ENCODE measurements around the gene ZNF337.
"Not testable (repeated sequence)": the region's sequence is repeated elsewhere in the genome, so short reads cannot be mapped to it uniquely, and the experiment has no call there.

Gene ZNF337

DNA sequence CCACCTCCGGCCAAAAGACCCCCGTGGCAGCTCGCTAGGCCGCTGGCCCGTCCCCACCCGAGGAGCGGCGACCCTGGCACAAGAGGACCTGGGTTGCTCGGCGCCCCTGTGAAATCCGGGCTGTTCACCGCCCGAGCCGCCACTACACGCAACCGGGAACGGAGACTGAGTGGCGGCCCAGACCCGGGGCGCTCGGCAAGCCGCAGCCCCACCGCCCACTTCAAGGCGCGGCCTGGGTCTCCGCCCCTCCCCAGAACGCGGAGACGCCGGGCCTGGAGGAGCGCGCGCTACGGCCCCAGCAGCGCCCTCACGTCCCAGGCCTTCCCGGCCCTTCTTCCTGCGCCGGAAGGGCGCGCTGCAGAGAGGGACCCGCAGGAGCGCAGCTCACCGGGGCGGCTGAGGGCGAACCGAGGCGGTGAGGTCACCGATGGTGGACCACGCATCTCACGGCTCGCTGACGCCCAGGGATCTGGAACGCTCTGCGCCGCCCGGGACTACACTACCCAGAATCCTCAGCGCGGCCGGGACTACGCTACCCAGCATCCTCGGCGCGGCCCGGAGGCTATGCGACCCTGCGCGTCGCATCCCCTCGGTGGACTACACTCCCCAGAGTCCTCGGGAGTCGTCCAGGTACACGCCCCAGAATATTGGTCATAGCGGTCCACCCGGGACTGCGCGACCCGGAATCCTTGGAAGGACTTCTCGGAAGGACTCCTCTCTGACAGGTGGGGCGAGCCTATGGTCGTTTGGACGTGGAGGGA is at the start of gene ZNF337:
TSS of gene ZNF337 (minus strand) at position 483 of the 761 bp plus-strand sequence. CDS start 10,436 bp downstream, outside the sequence.
- DNase-seq (ENCODE audit: low spot score): peak; percentile 94

DNA sequence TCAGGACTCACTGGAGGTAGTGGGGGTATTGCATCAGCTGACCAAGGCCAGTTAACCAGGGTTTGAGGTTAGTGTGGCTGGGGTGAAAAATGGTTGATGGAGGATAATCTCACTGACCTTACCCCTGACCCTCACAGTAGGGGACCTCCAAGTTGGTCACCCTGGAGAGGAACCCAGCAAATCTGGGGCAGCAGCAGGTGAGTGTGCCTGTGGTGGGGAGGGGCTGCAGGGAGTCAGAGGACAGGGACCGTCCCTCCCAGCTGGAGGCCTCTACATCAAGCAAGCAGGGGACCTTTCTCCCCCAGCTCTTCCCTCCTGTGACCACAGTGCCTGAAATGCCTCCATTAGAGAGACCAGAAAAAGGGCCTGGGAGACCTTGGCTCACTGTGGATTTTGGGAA is 49.1 kb upstream of the ZNF337 start:
- no peak for DNase-seq (ENCODE audit: low spot score)

DNA sequence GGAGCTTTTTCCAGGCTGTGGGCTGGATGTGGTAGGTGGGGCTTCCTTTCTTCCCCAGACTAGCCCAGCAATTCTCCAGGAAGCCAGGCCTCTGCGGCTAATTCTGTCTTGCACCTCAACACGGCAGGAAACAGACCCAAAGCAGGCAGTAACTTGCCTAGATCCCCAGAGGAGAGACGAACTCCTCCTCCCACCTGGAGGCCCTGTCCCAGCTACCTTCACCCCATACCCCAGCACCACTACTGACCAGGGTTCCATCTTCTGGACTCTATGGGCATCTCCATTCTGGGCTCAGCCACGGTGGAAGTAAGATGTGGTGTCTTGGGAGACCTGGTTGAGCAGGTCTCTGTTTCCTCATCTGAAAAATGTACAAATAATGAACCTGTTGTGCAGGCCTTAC is 48.4 kb upstream of the ZNF337 start:
- no peak for DNase-seq (ENCODE audit: low spot score)

DNA sequence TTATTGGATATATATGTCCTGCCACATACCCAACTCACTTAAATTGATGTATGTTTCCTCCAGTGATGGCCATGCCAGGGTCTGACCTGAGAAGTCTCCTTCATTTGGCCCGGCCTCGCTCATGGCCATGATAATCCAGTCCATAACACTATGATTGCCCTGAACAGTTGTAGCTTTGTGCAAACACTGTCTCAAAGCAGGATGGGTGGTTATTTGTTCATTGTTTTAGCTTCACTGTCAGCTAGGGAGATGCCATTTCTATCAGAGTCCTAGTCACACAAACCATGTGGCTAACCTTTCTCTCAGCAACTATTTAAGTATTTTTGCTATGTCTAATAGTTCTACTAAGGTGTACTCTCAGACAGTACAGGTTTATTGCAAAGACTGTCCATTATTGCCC is 47.6 kb upstream of the ZNF337 start:
- no peak for DNase-seq (ENCODE audit: low spot score)

DNA sequence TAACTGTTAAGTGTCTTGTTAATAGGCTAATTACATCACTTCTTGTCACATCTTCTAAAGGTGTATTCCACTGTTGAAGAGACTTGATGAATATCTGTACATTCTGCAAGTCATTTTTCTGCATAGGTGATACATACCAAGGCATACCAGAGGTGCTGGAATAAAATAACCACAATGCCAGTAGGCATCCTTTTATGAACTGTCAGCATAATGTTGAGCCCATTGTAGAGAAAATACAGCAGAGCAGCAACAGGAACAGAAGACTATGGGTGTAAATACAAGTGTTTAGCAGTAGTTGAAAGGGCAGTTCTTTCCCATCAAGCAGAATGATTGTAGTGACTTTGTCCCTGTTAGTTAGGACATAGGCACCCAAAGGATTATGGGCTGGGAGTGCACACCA is 44.4 kb upstream of the ZNF337 start:
- no peak for DNase-seq (ENCODE audit: low spot score)

DNA sequence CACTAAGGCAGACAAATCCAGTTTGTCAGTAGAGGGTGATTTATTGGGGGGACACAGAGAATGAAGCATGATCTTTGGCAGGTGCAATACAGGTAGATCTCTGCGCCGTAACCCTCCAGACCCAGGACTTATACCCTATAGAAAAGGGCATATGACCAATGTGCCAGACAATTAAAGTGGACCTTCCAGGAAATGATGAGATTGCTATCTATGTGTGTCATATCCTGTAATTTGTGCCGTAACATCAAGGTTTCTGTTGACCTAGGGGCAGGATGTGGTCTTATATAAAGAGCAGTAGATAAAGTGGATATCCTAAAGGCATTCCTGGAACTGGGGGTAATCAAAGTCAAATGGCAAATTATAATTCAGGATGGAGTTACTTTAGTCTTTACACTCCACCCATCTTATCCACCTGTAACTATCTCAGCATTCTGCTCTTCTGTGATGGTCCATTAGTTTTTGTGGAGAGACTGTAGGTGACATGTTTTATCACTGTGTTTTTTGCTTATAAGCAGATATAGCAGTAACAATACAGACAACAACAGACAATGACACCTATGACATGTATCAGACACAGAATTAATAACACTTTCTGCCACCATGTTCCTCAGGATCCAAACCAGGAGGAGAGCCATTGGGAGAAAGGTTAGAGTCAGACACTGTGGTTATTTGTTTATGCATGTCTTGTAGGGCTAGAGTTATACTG is 43.1 kb upstream of the ZNF337 start:
- peak; percentile 47 for DNase-seq (ENCODE audit: low spot score)

DNA sequence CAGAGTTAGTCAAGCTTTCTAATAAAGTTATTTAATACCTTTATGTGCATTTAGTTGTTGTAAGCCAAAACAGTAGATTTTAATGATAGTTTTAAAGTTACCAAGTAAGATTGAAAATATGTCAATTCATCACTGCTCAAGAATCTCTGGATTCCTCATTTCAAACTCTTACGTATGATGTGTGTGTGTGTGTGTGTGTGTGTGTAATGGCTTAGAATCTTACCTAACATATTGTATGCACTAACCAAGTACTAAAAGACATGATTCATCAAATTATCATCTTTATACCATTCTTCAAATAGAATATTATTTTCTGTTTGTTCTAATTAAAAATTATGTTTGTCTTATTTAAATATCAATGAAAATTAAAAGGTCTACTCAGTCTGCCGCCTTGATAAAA is 41.5 kb upstream of the ZNF337 start:
- no peak for DNase-seq (ENCODE audit: low spot score)

DNA sequence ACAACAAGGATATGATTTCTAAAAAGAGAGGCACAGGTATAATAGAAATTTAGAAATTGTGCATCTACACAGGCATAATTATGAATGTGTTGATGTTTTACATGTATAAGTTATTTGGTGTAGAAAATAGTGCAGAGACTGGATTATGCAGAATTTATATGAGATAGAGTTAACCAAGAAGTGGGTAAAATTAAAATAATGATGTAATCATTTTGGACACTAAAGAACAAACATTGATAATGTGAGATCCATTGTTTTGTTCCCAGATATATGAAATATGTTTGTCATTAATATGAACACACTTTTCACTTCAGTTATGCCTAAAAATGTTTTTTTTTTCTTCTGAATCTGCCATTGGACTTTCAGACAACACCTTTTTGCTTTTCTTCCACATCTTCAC is 37.2 kb upstream of the ZNF337 start:
- DNase-seq (ENCODE audit: low spot score): no peak

DNA sequence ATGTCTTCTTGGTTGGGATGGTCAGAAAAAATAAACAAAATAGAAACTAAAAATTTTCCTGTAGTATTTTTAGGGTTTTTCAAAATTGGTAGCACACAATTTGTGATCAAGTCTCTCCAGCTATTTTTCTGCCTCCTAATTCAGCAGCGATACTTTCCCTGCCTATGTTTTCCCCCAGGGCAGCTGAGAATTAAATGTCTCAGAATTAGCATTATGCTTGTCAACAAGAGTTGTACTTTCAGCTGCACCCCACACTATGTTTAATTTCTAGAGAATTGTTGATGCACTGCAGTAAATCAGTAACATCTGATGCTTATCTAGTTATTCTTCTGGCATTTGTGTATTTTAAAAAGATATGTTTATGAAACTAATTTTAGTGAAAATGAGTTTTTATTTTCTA is 34.2 kb upstream of the ZNF337 start:
- no peak for DNase-seq (ENCODE audit: low spot score)

DNA sequence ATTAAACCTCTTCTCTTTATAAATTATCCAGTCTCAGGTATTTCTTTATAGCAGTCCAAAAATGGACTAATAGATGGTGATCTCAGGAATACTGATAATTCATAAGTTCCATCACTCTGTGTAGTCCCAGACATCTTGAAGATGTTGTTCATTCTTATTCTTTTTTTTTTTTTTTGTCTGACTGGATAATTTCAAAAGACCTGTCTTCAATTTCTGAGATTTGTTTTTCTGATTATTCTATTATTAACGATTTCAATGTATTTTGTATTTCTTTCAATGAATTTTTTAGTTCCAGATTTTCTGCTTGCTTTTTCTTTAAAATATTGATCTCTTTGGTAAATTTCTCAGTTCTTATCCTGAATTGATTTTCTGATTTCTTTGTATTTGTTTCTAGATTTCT is 29.7 kb upstream of the ZNF337 start:
- DNase-seq (ENCODE audit: low spot score): no peak

DNA sequence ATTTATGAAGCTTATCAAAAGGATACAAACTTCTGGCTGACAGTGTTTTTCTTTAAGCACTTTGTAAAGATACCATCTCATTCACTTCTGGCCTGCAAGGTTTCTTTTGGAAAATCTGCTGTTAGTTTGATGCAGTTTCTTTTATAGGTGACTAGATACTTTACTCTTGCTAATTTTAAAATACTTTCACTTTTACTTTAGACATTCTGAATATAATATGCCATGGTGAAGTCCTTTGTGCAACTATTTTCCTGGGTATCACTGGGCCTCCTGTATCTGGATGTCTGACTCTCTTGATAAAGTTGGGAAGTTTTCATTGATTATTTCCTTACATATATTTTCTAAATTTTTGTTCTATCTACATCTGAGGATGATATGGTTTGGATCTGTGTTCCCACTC is 29.0 kb upstream of the ZNF337 start:
- no peak for DNase-seq (ENCODE audit: low spot score)

DNA sequence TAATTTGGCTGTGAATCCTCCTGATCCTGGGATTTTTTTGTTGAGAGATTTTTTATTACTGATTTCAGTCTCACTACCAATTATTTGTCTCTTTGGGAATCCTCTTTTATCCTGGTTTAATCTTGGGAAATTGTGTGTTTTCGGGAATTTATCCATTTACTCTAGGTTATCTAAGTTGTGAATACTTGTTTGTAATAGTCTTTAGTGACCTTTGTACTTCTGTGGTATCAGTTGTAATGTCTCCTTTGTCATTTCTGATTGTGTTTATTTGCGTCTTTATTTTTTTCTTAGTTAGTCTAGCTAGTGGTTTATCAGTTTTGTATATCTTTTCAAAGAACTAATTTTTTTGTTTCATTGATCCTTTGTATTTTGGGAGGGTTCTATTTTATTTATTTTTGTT is 27.3 kb upstream of the ZNF337 start:
- DNase-seq (ENCODE audit: low spot score): no peak

DNA sequence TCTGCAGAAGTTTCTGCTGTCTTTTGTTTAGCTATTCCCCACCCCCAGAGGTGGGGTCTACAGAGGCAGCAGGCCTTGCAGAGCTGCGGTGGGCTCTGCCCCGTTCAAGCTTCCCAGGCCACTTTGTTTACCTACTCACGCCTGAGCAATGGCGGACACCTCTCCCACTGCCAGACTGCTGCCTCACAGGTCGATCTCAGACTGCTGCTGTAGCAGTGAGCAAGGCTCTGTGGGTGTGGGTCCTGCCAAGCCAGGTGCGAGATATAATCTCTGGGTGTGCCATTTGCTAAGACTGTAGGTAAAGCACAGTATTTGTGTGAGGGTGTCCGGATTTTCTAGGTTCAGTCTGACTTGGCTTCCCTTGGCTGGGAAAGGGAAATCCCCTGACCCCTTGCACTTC is 23.6 kb upstream of the ZNF337 start:
- no peak for DNase-seq (ENCODE audit: low spot score)

DNA sequence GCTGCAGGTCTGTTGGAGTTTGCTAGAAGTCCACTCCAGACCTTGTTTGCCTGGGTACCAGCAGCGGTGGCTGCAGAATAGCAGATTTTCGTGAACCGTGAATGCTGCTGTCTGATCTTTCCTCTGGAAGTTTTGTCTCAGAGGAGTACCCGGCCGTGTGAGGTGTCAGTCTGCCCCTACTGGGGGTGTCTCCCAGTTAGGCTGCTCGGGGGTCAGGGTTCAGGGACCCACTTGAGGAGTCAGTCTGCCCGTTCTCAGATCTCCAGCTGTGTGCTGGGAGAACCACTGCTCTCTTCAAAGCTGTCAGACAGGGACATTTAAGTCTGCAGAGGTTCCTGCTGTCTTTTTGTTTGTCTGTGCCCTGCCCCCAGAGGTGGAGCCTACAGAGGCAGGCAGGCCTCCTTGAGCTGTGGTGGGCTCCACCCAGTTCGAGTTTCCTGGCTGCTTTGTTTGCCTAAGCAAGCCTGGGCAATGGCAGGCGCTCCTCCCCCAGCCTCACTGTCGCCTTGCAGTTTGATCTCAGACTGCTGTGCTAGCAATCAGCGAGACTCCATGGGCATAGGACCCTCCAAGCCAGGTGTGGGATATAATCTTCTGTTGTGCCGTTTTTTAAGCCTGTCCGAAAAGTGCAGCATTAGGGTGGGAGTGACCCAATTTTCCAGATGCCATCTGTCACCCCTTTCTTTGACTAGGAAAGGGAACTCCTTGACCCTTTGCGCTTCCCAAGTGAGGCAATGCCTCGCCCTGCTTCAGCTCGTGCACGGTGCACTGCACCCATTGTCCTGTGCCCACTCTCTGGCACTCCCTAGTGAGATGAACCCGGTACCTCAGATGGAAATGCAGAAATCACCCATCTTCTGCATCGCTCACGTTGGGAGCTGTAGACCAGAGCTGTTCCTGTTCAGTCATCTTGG is 22.5 kb upstream of the ZNF337 start:
- peak; percentile 52 for DNase-seq (ENCODE audit: low spot score)

DNA sequence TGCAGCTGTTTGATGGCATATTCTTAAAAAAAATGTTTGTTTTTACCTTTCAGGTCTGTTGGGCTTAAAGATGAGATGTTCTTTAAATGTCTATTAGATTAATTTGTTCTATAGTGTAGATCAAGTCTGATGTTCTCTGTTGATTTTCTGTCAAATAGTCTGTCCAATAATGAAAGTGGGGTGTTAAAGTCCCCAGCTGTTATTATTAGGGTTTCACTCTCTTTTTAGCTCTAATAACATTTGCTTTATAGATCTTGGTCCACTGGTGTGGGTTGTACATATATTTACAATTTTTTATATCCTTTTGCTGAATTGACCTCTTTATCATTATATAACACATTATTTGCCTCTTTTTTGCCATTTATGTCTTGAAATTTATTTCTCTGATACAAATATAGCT is 11.0 kb upstream of the ZNF337 start:
- DNase-seq (ENCODE audit: low spot score): no peak

DNA sequence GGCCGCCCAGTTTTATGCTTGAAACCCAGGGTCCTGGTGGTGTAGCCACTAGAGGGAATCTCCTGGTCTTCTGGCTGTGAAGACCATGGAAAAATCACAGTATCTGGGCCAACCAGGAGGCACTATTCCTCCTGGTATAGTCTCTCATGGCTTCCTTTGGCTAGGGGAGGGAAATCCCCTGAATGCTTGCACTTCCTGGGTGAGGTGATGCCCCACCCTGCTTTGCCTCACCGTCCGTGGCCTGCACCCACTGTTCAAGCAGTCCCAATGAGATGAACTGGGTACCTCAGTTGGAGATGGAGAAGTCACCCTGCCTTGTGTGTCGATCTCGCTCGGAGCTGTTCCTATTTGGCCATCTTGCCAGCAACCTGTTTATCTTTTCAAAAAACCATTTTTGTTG is 10.1 kb upstream of the ZNF337 start:
- DNase-seq (ENCODE audit: low spot score): peak; percentile 58

DNA sequence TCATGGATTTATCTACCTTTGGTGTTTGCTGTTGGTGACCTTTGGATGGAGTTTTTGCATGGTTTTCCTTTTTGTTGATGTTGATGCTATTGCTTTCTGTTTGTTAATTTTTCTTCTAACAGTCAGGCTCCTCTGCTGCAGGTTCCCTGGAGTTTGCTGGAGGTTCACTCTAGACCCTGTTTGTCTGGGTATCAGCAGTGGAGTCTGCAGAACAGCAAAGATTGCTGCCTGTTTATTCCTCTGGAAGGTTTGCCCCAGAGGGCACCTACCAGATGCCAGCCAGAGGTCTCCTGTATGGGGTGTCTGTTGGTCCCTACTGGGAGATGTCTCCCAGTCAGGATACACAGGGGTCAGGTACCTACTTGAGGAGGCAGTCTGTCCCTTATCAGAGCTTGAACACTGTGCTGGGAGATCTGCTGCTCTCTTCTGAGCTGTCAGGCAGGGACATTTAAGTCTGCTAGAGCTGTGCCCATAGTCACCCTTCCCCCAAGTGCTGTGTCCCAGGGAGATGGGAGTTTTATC is 9.2 kb upstream of the ZNF337 start:
- DNase-seq (ENCODE audit: low spot score): no peak

DNA sequence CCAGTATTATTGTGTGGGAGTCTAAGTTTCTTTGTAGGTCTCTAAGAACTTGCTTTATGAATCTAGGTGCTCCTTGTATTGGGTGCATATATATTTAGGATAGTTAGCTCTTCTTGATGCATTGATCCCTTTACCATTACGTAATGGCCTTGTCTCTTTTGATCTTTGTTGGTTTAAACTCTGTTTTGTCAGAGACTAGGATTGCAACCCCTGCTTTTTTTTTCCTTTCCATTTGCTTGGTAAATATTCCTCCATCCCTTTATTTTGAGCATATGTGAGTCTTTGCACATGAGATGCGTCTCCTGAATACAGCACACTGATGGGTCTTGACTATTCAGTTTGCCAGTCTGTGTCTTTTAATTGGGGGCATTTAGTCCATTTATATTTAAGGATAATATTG is 7.7 kb upstream of the ZNF337 start:
- DNase-seq (ENCODE audit: low spot score): not testable (repeated sequence)

DNA sequence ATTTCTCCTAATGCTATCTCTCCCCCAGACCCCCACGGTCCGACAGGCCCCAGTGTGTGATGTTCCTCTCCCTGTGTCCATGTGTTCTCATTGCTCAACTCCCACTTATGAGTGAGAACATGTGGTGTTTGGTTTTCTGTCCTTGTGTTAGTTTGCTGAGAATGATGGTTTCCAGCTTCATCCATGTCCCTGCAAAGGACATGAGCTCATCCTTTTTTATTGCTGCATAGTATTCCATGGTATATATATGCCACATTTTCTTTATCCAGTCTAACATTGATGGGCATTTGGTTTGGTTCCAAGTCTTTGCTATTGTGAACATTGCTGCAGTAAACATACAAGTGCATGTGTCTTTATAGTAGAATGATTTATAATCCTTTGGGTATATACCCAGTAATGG is 4.2 kb upstream of the ZNF337 start:
- not testable (repeated sequence) for DNase-seq (ENCODE audit: low spot score)

DNA sequence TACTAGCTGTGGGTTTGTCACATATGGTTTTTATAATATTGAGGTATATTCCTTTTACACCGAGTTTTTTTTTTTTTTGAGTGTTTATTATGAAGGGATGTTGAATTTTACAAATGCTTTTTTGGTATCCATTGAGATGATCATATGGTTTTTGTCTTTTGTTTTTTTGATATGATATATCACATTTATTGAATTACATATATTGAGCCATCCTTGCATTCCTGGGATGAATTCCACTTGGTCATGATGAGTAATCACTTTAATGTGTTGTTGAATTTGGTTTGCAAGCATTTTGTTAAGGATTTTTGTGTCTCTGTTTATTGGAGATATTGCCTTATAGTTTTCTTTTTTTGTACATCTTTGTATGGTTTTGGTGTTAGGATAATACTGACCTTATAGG is 3.3 kb upstream of the ZNF337 start:
- no peak for DNase-seq (ENCODE audit: low spot score)

DNA sequence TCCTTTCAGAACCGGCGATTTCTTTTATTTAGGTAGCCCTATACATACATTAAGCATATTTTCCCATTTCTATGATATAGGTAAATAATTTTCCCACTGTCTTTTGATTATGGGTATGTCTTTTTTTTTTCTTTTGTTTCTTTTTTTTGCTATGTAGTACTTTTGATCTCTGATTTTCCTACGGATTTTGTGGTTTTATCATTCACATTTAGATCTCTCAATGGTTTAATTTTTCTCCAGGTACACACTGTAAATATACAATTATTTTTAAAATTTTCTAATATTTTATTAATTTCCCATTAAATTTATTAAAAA is 436 bp upstream of the ZNF337 start:
- no peak for DNase-seq (ENCODE audit: low spot score)

DNA sequence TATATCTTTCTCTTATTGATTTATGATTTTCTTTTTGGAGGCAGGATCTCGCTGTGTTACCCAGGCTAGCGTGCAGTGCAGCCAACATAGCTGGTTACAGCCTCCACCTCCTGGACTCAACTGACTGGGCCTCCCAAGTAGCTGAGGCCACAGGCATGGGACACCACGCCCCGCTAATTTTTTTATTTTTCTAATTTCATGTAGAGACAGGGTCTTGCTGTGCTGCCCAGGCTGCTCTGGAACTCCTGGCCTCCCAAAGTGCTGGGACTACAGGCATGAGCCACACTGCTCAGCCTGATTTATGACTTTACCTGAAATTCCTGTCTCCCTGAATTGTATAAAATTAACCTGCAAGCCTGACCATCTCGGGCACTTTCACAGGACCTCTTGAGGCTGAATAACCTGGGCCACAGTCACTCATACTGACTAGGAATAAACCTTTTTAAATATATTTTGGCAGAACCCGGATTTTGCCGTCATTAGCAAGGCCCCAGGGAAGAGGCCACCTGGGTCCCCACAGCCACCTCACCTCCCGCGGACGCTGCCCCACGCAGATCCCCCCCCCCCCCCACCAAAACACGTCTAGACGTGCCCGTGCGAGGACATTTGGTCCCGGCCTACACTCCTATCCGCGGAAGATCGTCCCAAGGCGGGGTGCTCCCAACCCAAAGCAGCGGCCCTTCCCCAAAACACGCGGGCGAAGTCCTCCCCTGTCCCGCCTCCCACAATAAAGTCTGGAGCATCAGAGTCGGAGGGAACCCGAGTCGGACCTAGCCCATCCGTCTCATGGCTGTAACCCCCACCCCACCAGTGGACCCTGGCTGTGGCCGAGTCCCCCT is 902 bp downstream of the ZNF337 start:
- DNase-seq (ENCODE audit: low spot score): no peak
